Panc1 (cell line): Measurements from ENCODE around the gene C19orf25. TPM values are rescaled to one million over a fixed set of nuclear protein-coding genes. Genes with fewer than 3 reads are reported as not detected.

Experiments used
- ATAC-seq: fragments of 200-7000 bp; cut with Tn5 transposase; 2 replicates; pipeline ENCODE4 v1.9.1; 2020; ENCODE audit warnings: mild to moderate bottlenecking, moderate library complexity
- BruUV-seq: library from RNA; stranded (reverse); fragments of 400-500 nt; replicated peaks from 2 replicates; lab custom pipeline; 2021; lab: Mats Ljungman, UMichigan
- CTCF ChIA-PET: fragments of 300-600 bp; sonication (Branson Sonifier 250); formaldehyde crosslinking; loops from one replicate; lab custom pipeline; 2022; ENCODE audit warnings: antibody characterized with exemption; lab: Charles Lee
- POLR2A ChIA-PET: fragments of 300-600 bp; sonication (Branson Sonifier 250); formaldehyde crosslinking; loops from one replicate; lab custom pipeline; 2022; ENCODE audit warnings: antibody characterized with exemption; lab: Charles Lee
- DNase-seq: peaks from one replicate; pipeline ENCODE4 v3.0.0-alpha.2; 2010; ENCODE audit warnings: low read depth, low spot score
- H3K27ac ChIP-seq: 2 replicates; pipeline ENCODE4 v1.5.1; 2011; ENCODE audit warnings: mild to moderate bottlenecking, low read length, inconsistent platforms
- H3K27me3 ChIP-seq: fragments of 200-500 bp; sonication (Bioruptor generic); 2 replicates; pipeline ENCODE4 v1.6.0; 2014; ENCODE audit warnings: low read length, inconsistent platforms; ENCODE audit not compliant: control insufficient read depth, insufficient read depth
- H3K36me3 ChIP-seq: fragments of 200-500 bp; sonication (Bioruptor generic); 2 replicates; pipeline ENCODE4 v1.5.1; 2014; ENCODE audit warnings: inconsistent platforms, mild to moderate bottlenecking, low read length, moderate library complexity; ENCODE audit not compliant: control insufficient read depth, insufficient read depth
- H3K4me1 ChIP-seq: 2 replicates; pipeline ENCODE4 v1.5.1; 2011; ENCODE audit warnings: inconsistent platforms, mild to moderate bottlenecking, low read length, moderate library complexity; ENCODE audit not compliant: control insufficient read depth, insufficient read depth
- H3K4me3 ChIP-seq, 2 experiments: 2 replicates each; pipeline ENCODE4 v1.5.1; 2011 to 2012; ENCODE audit warnings: low read depth in 2 of 2, low read length in 2 of 2, mild to moderate bottlenecking in 2 of 2, inconsistent platforms in 1 of 2, moderate library complexity in 1 of 2
- H3K9me3 ChIP-seq: fragments of 200-500 bp; sonication (Bioruptor generic); 2 replicates; pipeline ENCODE4 v1.5.1; 2014; ENCODE audit warnings: low read depth, mild to moderate bottlenecking, inconsistent platforms, low read length, moderate library complexity; ENCODE audit not compliant: control insufficient read depth, insufficient read depth
- POLR2AphosphoS5 ChIP-seq: IDR thresholded peaks from 2 replicates; pipeline ENCODE4 v1.6.1; 2012; ENCODE audit warnings: mild to moderate bottlenecking, low read depth, low read length, moderate library complexity
- SIN3A ChIP-seq: IDR thresholded peaks from 2 replicates; pipeline ENCODE4 v1.6.1; 2012; ENCODE audit warnings: low read depth, mild to moderate bottlenecking, low read length, moderate library complexity, borderline replicate concordance; ENCODE audit not compliant: insufficient read depth
- TCF7L2 ChIP-seq: IDR thresholded peaks from 2 replicates; pipeline ENCODE4 v1.6.1; 2011; ENCODE audit warnings: mild to moderate bottlenecking, low read depth, low read length, inconsistent platforms
- in situ Hi-C: cut with HindIII; loops from 2 replicates; pipeline ENCODE4 v1.10.0; 2016; ENCODE audit warnings: low sequenced_read_pairs, low pct_unique_long_range_greater_than_20kb
- intact Hi-C: fragments of 100-400 bp; cut with micrococcal nuclease; formaldehyde crosslinking; loops from one replicate; pipeline ENCODE4 v1.10.0; 2022; ENCODE audit not compliant: unreplicated experiment
- total RNA-seq: library from RNA; stranded (reverse); gene quantifications from one replicate; pipeline ENCODE4 v1.2.1, GENCODE V29; 2021; ENCODE audit not compliant: unreplicated experiment
- TF ChIP-seq, protein P1 (sequence below): fragments of 450-650 bp; IDR thresholded peaks from 2 replicates; pipeline ENCODE4 v1.5.1; 2017; ENCODE audit warnings: mild to moderate bottlenecking
- TF ChIP-seq, protein P2 (sequence below), 2 experiments: IDR thresholded peaks; 2 replicates each; pipeline ENCODE4 v1.6.1; 2011 to 2012; ENCODE audit warnings: low read depth in 2 of 2, control low read depth in 1 of 2, low read length in 1 of 2, mild to moderate bottlenecking in 1 of 2, moderate library complexity in 1 of 2; ENCODE audit not compliant: insufficient read depth in 1 of 2

The C19orf25 gene
- total RNA-seq, 1 experiment from 2014 or later = 34.7 TPM

DNA sequence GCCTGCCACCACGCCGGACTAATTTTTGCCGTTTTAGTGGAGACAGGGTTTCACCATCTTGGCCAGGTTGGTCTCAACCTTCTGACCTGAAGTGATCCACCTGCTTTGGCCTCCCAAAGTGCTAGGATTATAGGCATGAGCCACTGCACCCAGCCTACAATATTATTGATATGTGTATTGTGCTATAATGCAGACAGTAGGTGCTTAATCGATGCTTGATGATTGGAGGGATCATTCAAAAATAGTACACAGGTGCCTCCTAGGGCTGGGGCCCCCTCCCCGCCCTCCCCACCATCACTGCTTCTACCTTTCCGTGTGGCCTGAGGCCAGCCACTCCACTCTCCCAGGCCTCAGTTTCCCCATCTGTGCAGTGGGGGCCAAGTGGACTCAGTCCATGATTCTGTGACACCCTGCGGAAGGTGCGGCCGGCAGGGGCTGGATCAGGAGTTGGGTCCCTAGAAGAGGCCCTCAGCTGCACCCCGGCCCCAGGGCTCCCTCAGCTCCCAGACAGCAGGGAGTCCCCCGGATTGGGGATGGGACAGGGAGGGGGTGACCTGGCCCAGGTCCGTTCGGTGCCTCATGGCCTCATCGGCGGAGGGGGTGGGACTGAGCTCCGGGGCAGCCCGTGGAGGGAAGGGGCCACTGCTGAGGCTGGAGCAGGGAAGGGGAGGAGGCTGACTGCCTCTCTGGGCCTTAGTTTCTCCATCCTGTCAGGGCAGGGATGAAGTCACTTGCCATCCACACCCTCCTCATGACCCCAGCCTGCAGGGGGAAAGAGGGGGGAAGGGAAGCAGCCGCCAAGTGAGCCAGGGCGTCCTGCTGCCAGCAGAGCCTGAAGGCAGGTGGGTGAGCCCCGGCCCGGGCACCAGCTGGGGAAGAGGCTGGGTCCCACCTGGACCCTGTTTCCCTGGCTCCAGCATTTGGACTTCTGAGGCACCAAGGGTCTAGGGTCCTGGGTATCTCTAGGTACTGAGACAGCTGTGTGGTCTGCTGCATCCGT lies 32.6 kb upstream of the C19orf25 start:
- Histone ChIP-seq H3K27ac (no peak overlapping the region), H3K4me1 (no peaks in the 10 kb centered on the region), H3K36me3 (peaks cover 2% of the 10 kb centered on the region; the same call in 1 of the 2 replicates), H3K4me3 (peak overlapping the region; percentile 63 to 74; a peak in 3 of 4 replicates), H3K9me3 (no peaks in the 10 kb centered on the region), H3K27me3 (no peaks in the 10 kb centered on the region)
- BruUV-seq = no TSS peak
- DNase-seq = no peak
- ATAC-seq = no peak
- in situ Hi-C loops (no loop called here), intact Hi-C loops (no loop called here)
- TF ChIP-seq, protein P1, sequence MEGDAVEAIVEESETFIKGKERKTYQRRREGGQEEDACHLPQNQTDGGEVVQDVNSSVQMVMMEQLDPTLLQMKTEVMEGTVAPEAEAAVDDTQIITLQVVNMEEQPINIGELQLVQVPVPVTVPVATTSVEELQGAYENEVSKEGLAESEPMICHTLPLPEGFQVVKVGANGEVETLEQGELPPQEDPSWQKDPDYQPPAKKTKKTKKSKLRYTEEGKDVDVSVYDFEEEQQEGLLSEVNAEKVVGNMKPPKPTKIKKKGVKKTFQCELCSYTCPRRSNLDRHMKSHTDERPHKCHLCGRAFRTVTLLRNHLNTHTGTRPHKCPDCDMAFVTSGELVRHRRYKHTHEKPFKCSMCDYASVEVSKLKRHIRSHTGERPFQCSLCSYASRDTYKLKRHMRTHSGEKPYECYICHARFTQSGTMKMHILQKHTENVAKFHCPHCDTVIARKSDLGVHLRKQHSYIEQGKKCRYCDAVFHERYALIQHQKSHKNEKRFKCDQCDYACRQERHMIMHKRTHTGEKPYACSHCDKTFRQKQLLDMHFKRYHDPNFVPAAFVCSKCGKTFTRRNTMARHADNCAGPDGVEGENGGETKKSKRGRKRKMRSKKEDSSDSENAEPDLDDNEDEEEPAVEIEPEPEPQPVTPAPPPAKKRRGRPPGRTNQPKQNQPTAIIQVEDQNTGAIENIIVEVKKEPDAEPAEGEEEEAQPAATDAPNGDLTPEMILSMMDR = no peak
- TF ChIP-seq, protein P2, sequence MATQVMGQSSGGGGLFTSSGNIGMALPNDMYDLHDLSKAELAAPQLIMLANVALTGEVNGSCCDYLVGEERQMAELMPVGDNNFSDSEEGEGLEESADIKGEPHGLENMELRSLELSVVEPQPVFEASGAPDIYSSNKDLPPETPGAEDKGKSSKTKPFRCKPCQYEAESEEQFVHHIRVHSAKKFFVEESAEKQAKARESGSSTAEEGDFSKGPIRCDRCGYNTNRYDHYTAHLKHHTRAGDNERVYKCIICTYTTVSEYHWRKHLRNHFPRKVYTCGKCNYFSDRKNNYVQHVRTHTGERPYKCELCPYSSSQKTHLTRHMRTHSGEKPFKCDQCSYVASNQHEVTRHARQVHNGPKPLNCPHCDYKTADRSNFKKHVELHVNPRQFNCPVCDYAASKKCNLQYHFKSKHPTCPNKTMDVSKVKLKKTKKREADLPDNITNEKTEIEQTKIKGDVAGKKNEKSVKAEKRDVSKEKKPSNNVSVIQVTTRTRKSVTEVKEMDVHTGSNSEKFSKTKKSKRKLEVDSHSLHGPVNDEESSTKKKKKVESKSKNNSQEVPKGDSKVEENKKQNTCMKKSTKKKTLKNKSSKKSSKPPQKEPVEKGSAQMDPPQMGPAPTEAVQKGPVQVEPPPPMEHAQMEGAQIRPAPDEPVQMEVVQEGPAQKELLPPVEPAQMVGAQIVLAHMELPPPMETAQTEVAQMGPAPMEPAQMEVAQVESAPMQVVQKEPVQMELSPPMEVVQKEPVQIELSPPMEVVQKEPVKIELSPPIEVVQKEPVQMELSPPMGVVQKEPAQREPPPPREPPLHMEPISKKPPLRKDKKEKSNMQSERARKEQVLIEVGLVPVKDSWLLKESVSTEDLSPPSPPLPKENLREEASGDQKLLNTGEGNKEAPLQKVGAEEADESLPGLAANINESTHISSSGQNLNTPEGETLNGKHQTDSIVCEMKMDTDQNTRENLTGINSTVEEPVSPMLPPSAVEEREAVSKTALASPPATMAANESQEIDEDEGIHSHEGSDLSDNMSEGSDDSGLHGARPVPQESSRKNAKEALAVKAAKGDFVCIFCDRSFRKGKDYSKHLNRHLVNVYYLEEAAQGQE (IDR thresholded peaks at IDR 0.05; ENCODE audit: insufficient read depth in 1 of 2, low read depth in 2 of 2, low read length in 1 of 2) = no peak
- TF ChIP-seq POLR2AphosphoS5 (no peak), TCF7L2 (no peak), SIN3A (no peak)
- ChIA-PET POLR2A (no interaction called here), CTCF (no interaction called here)

DNA sequence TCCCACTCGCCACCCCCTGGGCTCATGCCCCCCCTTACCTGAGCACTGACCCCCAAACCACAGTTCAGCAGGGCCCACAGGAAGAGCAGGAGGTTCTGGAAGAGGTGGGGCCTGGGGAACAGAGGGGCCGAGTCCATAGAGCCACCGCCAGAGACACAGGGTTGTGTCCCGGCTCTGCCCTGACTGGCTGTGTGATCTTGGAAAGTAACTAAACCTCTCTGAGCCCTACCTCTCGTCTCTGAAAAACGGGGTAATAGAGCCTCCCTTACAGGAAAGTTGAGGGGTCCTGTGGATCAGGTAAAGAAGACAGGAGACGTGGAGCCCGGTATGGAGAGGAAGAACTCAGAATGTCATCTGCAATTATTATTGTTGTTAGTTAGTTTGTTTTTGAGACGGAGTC lies 31.8 kb upstream of the C19orf25 start:
- H3K4me1 ChIP-seq = no peaks in the 10 kb centered on the region
- H3K9me3 ChIP-seq = no peaks in the 10 kb centered on the region
- in situ Hi-C loops = no loop called here

More for the DNA sequence above, 31.8 kb upstream of the C19orf25 start:
- POLR2A ChIA-PET = no interaction called here
- no TSS peak for BruUV-seq
- peaks cover 2% of the 10 kb centered on the region; the same call in 1 of the 2 replicates for H3K36me3 ChIP-seq
- H3K27ac ChIP-seq = no peak overlapping the region
- CTCF ChIA-PET = no interaction called here
- intact Hi-C loops = no loop called here
- TF ChIP-seq, protein P2 (IDR thresholded peaks at IDR 0.05; ENCODE audit: insufficient read depth in 1 of 2, low read depth in 2 of 2, low read length in 1 of 2) = no peak
- no peak for TF ChIP-seq SIN3A
- TF ChIP-seq, protein P1 = no peak
- TF ChIP-seq TCF7L2 = no peak
- TF ChIP-seq POLR2AphosphoS5 = no peak
- ATAC-seq (no peak), DNase-seq (no peak)
- no peaks in the 10 kb centered on the region for H3K27me3 ChIP-seq
- no peak overlapping the region for H3K4me3 ChIP-seq
